Endodermal cell (in vitro differentiated cells): ENCODE data around the gene SERTAD1. TPM values are rescaled to one million over a fixed set of nuclear protein-coding genes. Genes with fewer than 3 reads are reported as not detected.

Experiments used
- DNase-seq: peaks from one replicate; pipeline ENCODE4 v3.0.0-alpha.2; 2017
- H3K27ac ChIP-seq: 2 replicates; pipeline ENCODE4 v1.5.1; 2013; ENCODE audit warnings: mild to moderate bottlenecking, low read depth, low read length, moderate library complexity
- H3K27me3 ChIP-seq: 2 replicates; pipeline ENCODE4 v1.6.1; 2013; ENCODE audit warnings: mild to moderate bottlenecking, low read length, moderate library complexity; ENCODE audit not compliant: insufficient read depth, control insufficient read depth, poor library complexity, severe bottlenecking
- H3K36me3 ChIP-seq: 2 replicates; pipeline ENCODE4 v1.7.0; 2013; ENCODE audit warnings: mild to moderate bottlenecking, low read length, moderate library complexity; ENCODE audit not compliant: control insufficient read depth, insufficient read depth
- H3K4me1 ChIP-seq: one replicate; pipeline ENCODE4 v1.7.0; 2013; ENCODE audit warnings: low read length; ENCODE audit not compliant: control insufficient read depth, insufficient read depth
- H3K4me3 ChIP-seq: 2 replicates; pipeline ENCODE4 v1.5.1; 2013; ENCODE audit warnings: mild to moderate bottlenecking, low read length, moderate library complexity
- H3K9ac ChIP-seq: 2 replicates; pipeline ENCODE4 v1.6.1; 2013; ENCODE audit warnings: mild to moderate bottlenecking, low read length, moderate library complexity; ENCODE audit not compliant: poor library complexity, severe bottlenecking; ENCODE audit errors: extremely low read depth
- H3K9me3 ChIP-seq: 2 replicates; pipeline ENCODE4 v1.6.1; 2013; ENCODE audit warnings: mild to moderate bottlenecking, low read length, moderate library complexity; ENCODE audit not compliant: control insufficient read depth
- H3K27ac Mint-ChIP-seq: 2 replicates; pipeline ENCODE4 v1.8.0; 2020; ENCODE audit warnings: mixed read lengths
- H3K27me3 Mint-ChIP-seq: 2 replicates; pipeline ENCODE4 v1.8.0; 2021; ENCODE audit warnings: mild to moderate bottlenecking, mixed read lengths; ENCODE audit not compliant: insufficient read depth
- H3K36me3 Mint-ChIP-seq: 2 replicates; pipeline ENCODE4 v1.8.0; 2020; ENCODE audit warnings: low read depth, mixed read lengths
- H3K4me1 Mint-ChIP-seq: 2 replicates; pipeline ENCODE4 v1.8.0; 2020; ENCODE audit warnings: mixed read lengths
- H3K4me3 Mint-ChIP-seq: 2 replicates; pipeline ENCODE4 v1.8.0; 2020; ENCODE audit warnings: mild to moderate bottlenecking, moderate library complexity, mixed read lengths
- H3K9me3 Mint-ChIP-seq: 2 replicates; pipeline ENCODE4 v1.8.0; 2020; ENCODE audit warnings: mild to moderate bottlenecking, mixed read lengths
- CTCF ChIP-seq: fragments of 200-600 bp; sonication (generic); conservative IDR thresholded peaks from 2 replicates; pipeline ENCODE4 v1.5.0; 2021; ENCODE audit warnings: antibody characterized with exemption, mild to moderate bottlenecking
- WGBS, 2 experiments: methylation state at CpG; one replicate each; pipeline versions ENCODE4 v1.1.5 to v1.1.7; 2013; ENCODE audit warnings: missing lambda C conversion rate in 2 of 2, mixed read lengths in 1 of 2; ENCODE audit not compliant: insufficient coverage in 1 of 2, insufficient read length in 1 of 2; 5-methylcytosine and 5-hydroxymethylcytosine counted together
- total RNA-seq, 2 donors: library from RNA; stranded (reverse); fragmentation: NEBNext Ultra II Directional in 1 of 2; extraction: Animal tissue kit (Norgen Biotek cat#: 25700) in 1 of 2; gene quantifications; 2 replicates in 1 of 2; 3 replicates in 1 of 2; pipeline ENCODE4 v1.2.1, GENCODE V29; 2021

The SERTAD1 gene
- total RNA-seq, 2 donors from 2014 or later, result 4.0 to 4.5 TPM

GRCh38 chr19:40471111-40471510 is 45.3 kb upstream of the SERTAD1 start:
- Mint-ChIP-seq H3K36me3 (no peaks in the 10 kb centered on the region), H3K27me3 (peaks cover 31% of the 10 kb centered on the region), H3K4me3 (no peak overlapping the region), H3K27ac (no peak overlapping the region), H3K9me3 (no peaks in the 10 kb centered on the region), H3K4me1 (peaks cover 6% of the 10 kb centered on the region)
- no peak for TF ChIP-seq CTCF
- Histone ChIP-seq H3K9ac (no peak overlapping the region), H3K27ac (no peak overlapping the region), H3K27me3 (peaks cover 34% of the 10 kb centered on the region), H3K9me3 (no peaks in the 10 kb centered on the region), H3K4me1 (no peaks in the 10 kb centered on the region), H3K4me3 (no peak overlapping the region), H3K36me3 (no peaks in the 10 kb centered on the region)
- 95 to 96% methylated on average over 3 of the region's 3 CpGs for WGBS, 2 experiments
- DNase-seq, result no peak

DNA sequence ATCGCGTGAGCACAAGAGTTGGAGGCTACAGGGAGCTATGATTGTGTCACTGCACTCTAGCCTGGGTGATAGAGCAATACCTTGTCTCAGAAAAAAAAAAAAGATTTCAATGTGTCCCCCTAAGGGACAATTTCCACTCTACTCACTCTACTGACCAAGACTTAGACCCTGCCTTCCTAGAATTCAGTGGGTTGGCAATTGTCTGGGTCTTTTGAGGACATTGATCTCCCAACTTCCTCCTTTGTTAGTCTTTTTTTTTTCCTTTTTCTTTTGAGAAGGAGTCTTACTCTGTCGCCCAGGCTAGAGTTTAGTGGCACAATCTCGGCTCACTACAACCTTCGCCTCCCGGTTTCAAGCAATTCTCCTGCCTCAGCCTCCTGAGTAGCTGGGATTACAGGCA is 43.2 kb upstream of the SERTAD1 start:
- no peak overlapping the region for H3K27ac Mint-ChIP-seq
- TF ChIP-seq CTCF, result no peak
- Histone ChIP-seq H3K27ac (no peak overlapping the region), H3K27me3 (peaks cover 37% of the 10 kb centered on the region), H3K9me3 (no peaks in the 10 kb centered on the region), H3K36me3 (no peaks in the 10 kb centered on the region), H3K4me3 (no peak overlapping the region), H3K4me1 (no peaks in the 10 kb centered on the region), H3K9ac (no peak overlapping the region)
- H3K4me3 Mint-ChIP-seq, result no peak overlapping the region
- DNase-seq, result no peak
- 88 to 89% methylated on average over 6 of the region's 6 CpGs for WGBS, 2 experiments
- H3K9me3 Mint-ChIP-seq, result no peaks in the 10 kb centered on the region
- peaks cover 6% of the 10 kb centered on the region for H3K4me1 Mint-ChIP-seq
- H3K27me3 Mint-ChIP-seq, result peaks cover 34% of the 10 kb centered on the region
- H3K36me3 Mint-ChIP-seq, result no peaks in the 10 kb centered on the region

DNA sequence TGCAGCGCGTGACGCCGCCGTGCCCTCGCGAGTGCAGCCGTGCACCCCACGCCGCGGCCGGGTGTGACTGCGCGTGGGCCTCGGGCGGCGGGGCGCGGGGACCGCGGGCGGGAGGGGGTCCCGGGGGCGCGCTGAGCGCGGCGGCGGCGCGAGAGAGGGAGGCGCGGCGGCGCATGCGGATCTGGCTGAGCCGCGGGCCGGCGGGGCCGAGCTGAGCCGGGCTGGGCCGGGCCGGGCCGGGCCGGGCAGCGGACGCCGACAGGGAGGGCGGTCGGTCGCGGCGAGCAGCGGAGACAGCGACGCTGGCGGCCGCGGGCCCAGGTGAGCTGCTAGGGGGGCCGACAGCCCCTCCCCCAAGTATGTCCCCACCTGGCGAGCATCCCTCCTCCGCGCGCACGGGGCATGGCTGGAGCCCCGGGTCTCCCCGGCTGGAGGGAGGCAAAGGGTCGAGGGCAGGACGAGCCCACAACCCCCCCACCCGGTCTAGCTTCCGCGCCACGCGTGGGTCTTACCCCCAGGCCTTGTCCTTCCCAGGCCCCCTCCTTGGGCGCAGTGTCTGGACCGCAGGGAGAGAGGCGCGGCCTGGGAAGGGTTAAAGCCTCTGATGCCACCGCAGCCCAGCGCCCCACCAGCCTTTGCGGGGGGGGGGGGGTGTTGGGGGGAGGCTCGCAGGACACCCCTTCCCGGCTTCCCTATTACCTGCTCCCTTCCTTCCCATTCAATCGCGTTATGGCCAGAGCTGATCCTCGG is 41.4 kb upstream of the SERTAD1 start, which contains the start of gene SPTBN4:
TSS of gene SPTBN4 (plus strand) at position 17 of the 750 bp plus-strand sequence. CDS start 5,621 bp downstream, outside the sequence.
- Histone ChIP-seq H3K27me3 (peaks cover 37% of the 10 kb centered on the region), H3K9me3 (no peaks in the 10 kb centered on the region), H3K4me3 (peak within 1 kb of the TSS; percentile 89), H3K36me3 (no peaks in the 10 kb centered on the region), H3K27ac (no peak within 1 kb of the TSS), H3K9ac (no peak within 1 kb of the TSS), H3K4me1 (no peaks in the 10 kb centered on the region)
- DNase-seq, result peak; percentile 56
- WGBS, 2 experiments, result 8% methylated on average over 2 to 81 of the region's 87 CpGs
- H3K27ac Mint-ChIP-seq, result no peak within 1 kb of the TSS
- H3K27me3 Mint-ChIP-seq, result peaks cover 34% of the 10 kb centered on the region
- peaks cover 6% of the 10 kb centered on the region for H3K4me1 Mint-ChIP-seq
- H3K4me3 Mint-ChIP-seq, result peak within 1 kb of the TSS; percentile 78
- no peaks in the 10 kb centered on the region for H3K36me3 Mint-ChIP-seq
- no peak for TF ChIP-seq CTCF
- no peaks in the 10 kb centered on the region for H3K9me3 Mint-ChIP-seq
